Lung (tissue), 12 donors: ENCODE data around the gene HCN3. TPM values are rescaled to one million over a fixed set of nuclear protein-coding genes. Genes with fewer than 3 reads are reported as not detected.
A peak's percentile ranks its signal among the peaks of the same experiment; 100 is the strongest.

Source experiments
- ATAC-seq: fragments of 200-7000 bp; cut with Tn5 transposase; one replicate; pipeline ENCODE4 v1.9.1; 2020; ENCODE audit warnings: moderate number of reproducible peaks; ENCODE audit not compliant: insufficient read depth, low FRiP score
- DNase-seq, 3 donors: peaks; one replicate each; pipeline ENCODE4 v3.0.0-alpha.2; 2013 to 2017
- H3K27ac ChIP-seq, 2 donors: one replicate each; pipeline ENCODE4 v1.5.1; 2013; ENCODE audit warnings: mild to moderate bottlenecking in 2 of 2, moderate library complexity in 2 of 2, control low read depth in 1 of 2, inconsistent platforms in 1 of 2, low read depth in 1 of 2, low read length in 1 of 2
- H3K27me3 ChIP-seq, 3 donors: one replicate each; pipeline ENCODE4 v1.5.1; 2013; ENCODE audit warnings: low read length in 2 of 3; ENCODE audit not compliant: control insufficient read depth in 3 of 3, insufficient read depth in 3 of 3
- H3K36me3 ChIP-seq, 4 donors: one replicate each; pipeline ENCODE4 v1.5.1; 2013; ENCODE audit warnings: low read length in 4 of 4, mild to moderate bottlenecking in 1 of 4, moderate library complexity in 1 of 4; ENCODE audit not compliant: control insufficient read depth in 4 of 4, insufficient read depth in 4 of 4
- H3K4me1 ChIP-seq, 5 donors: one replicate each; pipeline ENCODE4 v1.5.1; 2013; ENCODE audit warnings: low read length in 5 of 5, mild to moderate bottlenecking in 2 of 5, moderate library complexity in 1 of 5; ENCODE audit not compliant: control insufficient read depth in 5 of 5, insufficient read depth in 5 of 5
- H3K4me3 ChIP-seq: one replicate; pipeline ENCODE4 v1.5.1; 2013; ENCODE audit warnings: mild to moderate bottlenecking, control low read depth, moderate library complexity
- H3K9ac ChIP-seq, 2 donors: one replicate each; pipeline ENCODE4 v1.5.1; 2013; ENCODE audit warnings: low read length in 2 of 2, control low read depth in 1 of 2; ENCODE audit not compliant: insufficient read depth in 1 of 2
- H3K9me3 ChIP-seq, 4 donors: one replicate each; pipeline ENCODE4 v1.5.1; 2013; ENCODE audit warnings: low read length in 3 of 4, mild to moderate bottlenecking in 1 of 4, moderate library complexity in 1 of 4; ENCODE audit not compliant: control insufficient read depth in 4 of 4, insufficient read depth in 3 of 4
- CTCF ChIP-seq: IDR thresholded peaks from 2 replicates; pipeline ENCODE4 v1.5.1; 2012; ENCODE audit warnings: mild to moderate bottlenecking; ENCODE audit errors: control extremely low read depth, extremely low read depth
- WGBS, 2 donors: extraction: QIAGEN DNeasy Blood & Tissue Kit; methylation state at CpG; one replicate each; pipeline ENCODE4 v1.1.7; 2013; 5-methylcytosine and 5-hydroxymethylcytosine counted together
- polyA plus RNA-seq, 2 donors: library from polyadenylated mRNA; stranded (reverse); fragments of 200-250 nt; gene quantifications; one replicate each; pipeline ENCODE4 v1.2.1, GENCODE V29; 2013
- total RNA-seq, 2 donors: library from RNA; depleted of rRNA in 1 of 2; stranded (reverse); fragments of >200 nt in 1 of 2; gene quantifications; one replicate each; pipeline ENCODE4 v1.2.1, GENCODE V29; 2014 to 2021
- donor health status: control.
- donor health status: control.
- donor health status: Bipolar disorder and iron deficiency.
- donor health status: healthy.
- donor health status: DM: yes; HTN: yes; CAD: no.

Gene HCN3
- total and polyA plus RNA-seq, 4 donors: 1.0 to 4.7 (median 2.2) TPM

- peak overlapping the region in 1 of 2 donors; percentile 26 for H3K9ac ChIP-seq
- 57 to 64% methylated on average over 27 of the region's 27 CpGs for WGBS, 2 donors
These were observed 44.6 kb downstream of the HCN3 start for GRCh38 chr1:155321639-155322503.

GRCh38 chr1:155322571-155322952 is 45.3 kb downstream of the HCN3 start:
- DNase-seq: peak in 2 of 3 donors; percentile 58 to 61
- ATAC-seq: no peak
- peaks cover 2 to 18% (median 10%) of the 10 kb centered on the region in 4 donors for H3K36me3 ChIP-seq
- TF ChIP-seq CTCF: no peak
- no peaks in the 10 kb centered on the region for H3K27me3 ChIP-seq
- H3K9me3 ChIP-seq: no peaks in the 10 kb centered on the region
- peak overlapping the region; percentile 34 to 78 for H3K27ac ChIP-seq
- WGBS, 2 donors: 2% methylated on average over 26 to 28 of the region's 28 CpGs
- peaks cover 0 to 39% (median 17%) of the 10 kb centered on the region in 5 donors for H3K4me1 ChIP-seq
- peak overlapping the region in 1 of 2 donors; percentile 26 for H3K9ac ChIP-seq
- peak overlapping the region; percentile 41 for H3K4me3 ChIP-seq

More at GRCh38 chr1:155321639-155322503, 44.6 kb downstream of the HCN3 start:
- H3K4me1 ChIP-seq: peaks cover 0 to 39% (median 17%) of the 10 kb centered on the region in 5 donors
- no peaks in the 10 kb centered on the region for H3K9me3 ChIP-seq
- H3K27ac ChIP-seq: peak overlapping the region in 1 of 2 donors; percentile 55
- TF ChIP-seq CTCF: no peak
- peaks cover 2 to 17% (median 11%) of the 10 kb centered on the region in 4 donors for H3K36me3 ChIP-seq
- ATAC-seq (no peak), DNase-seq (peak in 1 of 3 donors; percentile 9)
- H3K4me3 ChIP-seq: no peak overlapping the region
- H3K27me3 ChIP-seq: no peaks in the 10 kb centered on the region

- Histone ChIP-seq H3K36me3 (peaks cover 2 to 20% (median 11%) of the 10 kb centered on the region in 4 donors), H3K9ac (no peak overlapping the region), H3K27me3 (no peaks in the 10 kb centered on the region), H3K4me1 (peaks cover 0 to 39% (median 17%) of the 10 kb centered on the region in 5 donors), H3K4me3 (peak overlapping the region; percentile 78), H3K9me3 (no peaks in the 10 kb centered on the region), H3K27ac (peak overlapping the region; percentile 94 to 95)
- 1% methylated on average over 45 to 58 of the region's 58 CpGs for WGBS, 2 donors
- peak; percentile 83 for TF ChIP-seq CTCF
- DNase-seq (peak; percentile 95), ATAC-seq (peak; percentile 64)
These were observed 45.9 kb downstream of the HCN3 start for GRCh38 chr1:155322953-155323728.
